Esophagus squamous epithelium (tissue), 5 donors: ENCODE results near the gene MAP7D3. TPM values are rescaled to one million over a fixed set of nuclear protein-coding genes. Genes with fewer than 3 reads are reported as not detected.
"Not testable (repeated sequence)": the region's sequence is repeated elsewhere in the genome, so short reads cannot be mapped to it uniquely, and the experiment has no call there.

Source experiments
- DNase-seq: peaks from one replicate; lab custom pipeline; 2025; lab: John Stamatoyannopoulos, UW
- H3K27ac ChIP-seq, 4 donors: fragments of 200-600 bp; sonication (generic); one replicate each; pipeline ENCODE4 v1.5.1; 2016 to 2019; ENCODE audit warnings: mild to moderate bottlenecking in 1 of 4
- H3K27me3 ChIP-seq, 4 donors: fragments of 200-600 bp; sonication (generic); 1 replicate in 3 of 4; 2 replicates in 1 of 4; pipeline versions ENCODE4 v1.5.1 to v1.6.0; 2017 to 2021; ENCODE audit warnings: antibody characterized with exemption in 1 of 4
- H3K36me3 ChIP-seq, 3 donors: fragments of 200-600 bp; sonication (generic); one replicate each; pipeline ENCODE4 v1.5.1; 2016 to 2019
- H3K4me1 ChIP-seq, 3 donors: fragments of 200-600 bp; sonication (generic); one replicate each; pipeline ENCODE4 v1.5.1; 2017 to 2019
- H3K4me3 ChIP-seq, 4 donors: fragments of 200-600 bp; sonication (generic); 1 replicate in 3 of 4; 2 replicates in 1 of 4; pipeline ENCODE4 v1.5.1; 2016 to 2019; ENCODE audit warnings: mild to moderate bottlenecking in 2 of 4, moderate library complexity in 1 of 4
- H3K9me3 ChIP-seq, 3 donors: fragments of 200-600 bp; sonication (generic); one replicate each; pipeline ENCODE4 v1.5.1; 2016 to 2019
- POLR2A ChIP-seq, 4 donors: fragments of 450-650 bp; IDR thresholded peaks; one replicate each; pipeline ENCODE4 v1.6.1; 2017; ENCODE audit warnings: antibody characterized with exemption in 4 of 4, mild to moderate bottlenecking in 4 of 4, moderate library complexity in 3 of 4
- WGBS, 2 donors: methylation state at CpG; one replicate each; pipeline ENCODE4 v1.1.5; 2018; 5-methylcytosine and 5-hydroxymethylcytosine counted together
- intact Hi-C: fragments of 100-400 bp; cut with DNase I; formaldehyde crosslinking; loops from one replicate; pipeline ENCODE4 v1.15.0; 2022
- total RNA-seq, 4 donors: library from RNA; depleted of rRNA; stranded (reverse); fragments of >200 nt; gene quantifications; one replicate each; pipeline ENCODE4 v1.1.0, GENCODE V29; 2016
- TF ChIP-seq, protein P1 (sequence below), 6 experiments: fragments of 450-650 bp in 4 of 6; fragments of 200-600 bp in 2 of 6; sonication (generic) in 2 of 6; IDR thresholded peaks; one replicate each; pipeline ENCODE4 v1.5.1; 2016 to 2019; ENCODE audit warnings: antibody characterized with exemption in 6 of 6, mild to moderate bottlenecking in 4 of 6, moderate library complexity in 4 of 6
- donor health status: DM: yes; HTN: yes; CAD: no.

The MAP7D3 gene
- total RNA-seq, 4 donors from 2014 or later, result 1.3 to 11.8 (median 6.4) TPM

GRCh38 chrX:136168929-136169735, 82.1 kb downstream of the MAP7D3 start:
- no peak for DNase-seq

GRCh38 chrX:136167989-136168388, 83.2 kb downstream of the MAP7D3 start:
- not testable (repeated sequence) for H3K4me3 ChIP-seq, DNase-seq, H3K27me3 ChIP-seq, H3K36me3 ChIP-seq, H3K9me3 ChIP-seq
- peaks cover 0 to 11% (median 6%) of the 10 kb centered on the region in 3 donors for H3K4me1 ChIP-seq
- peak overlapping the region in 3 of 4 donors; percentile 80 to 90 (median 89) for H3K27ac ChIP-seq
- 70 to 81% methylated on average over 2 to 6 of the region's 6 CpGs for WGBS, 2 donors
- intact Hi-C loops, result loop anchor here (10.0 kb wide), 1 partner anchor 143 kb away; no protein-coding TSS in a partner anchor

More at GRCh38 chrX:136168929-136169735, 82.1 kb downstream of the MAP7D3 start:
- intact Hi-C loops, result loop anchor here (10.0 kb wide), 1 partner anchor 144 kb away; no protein-coding TSS in a partner anchor
- WGBS, 2 donors, result 37% methylated on average over 5 to 9 of the region's 17 CpGs
- peak overlapping the region in 1 of 4 donors; percentile 19 for H3K4me3 ChIP-seq
- H3K27ac ChIP-seq, result peak overlapping the region; percentile 14 to 90 (median 84)
- H3K9me3 ChIP-seq, result no peaks in the 10 kb centered on the region
- no peak for TF ChIP-seq POLR2A (IDR thresholded peaks at IDR 0.05)
- TF ChIP-seq, protein P1, sequence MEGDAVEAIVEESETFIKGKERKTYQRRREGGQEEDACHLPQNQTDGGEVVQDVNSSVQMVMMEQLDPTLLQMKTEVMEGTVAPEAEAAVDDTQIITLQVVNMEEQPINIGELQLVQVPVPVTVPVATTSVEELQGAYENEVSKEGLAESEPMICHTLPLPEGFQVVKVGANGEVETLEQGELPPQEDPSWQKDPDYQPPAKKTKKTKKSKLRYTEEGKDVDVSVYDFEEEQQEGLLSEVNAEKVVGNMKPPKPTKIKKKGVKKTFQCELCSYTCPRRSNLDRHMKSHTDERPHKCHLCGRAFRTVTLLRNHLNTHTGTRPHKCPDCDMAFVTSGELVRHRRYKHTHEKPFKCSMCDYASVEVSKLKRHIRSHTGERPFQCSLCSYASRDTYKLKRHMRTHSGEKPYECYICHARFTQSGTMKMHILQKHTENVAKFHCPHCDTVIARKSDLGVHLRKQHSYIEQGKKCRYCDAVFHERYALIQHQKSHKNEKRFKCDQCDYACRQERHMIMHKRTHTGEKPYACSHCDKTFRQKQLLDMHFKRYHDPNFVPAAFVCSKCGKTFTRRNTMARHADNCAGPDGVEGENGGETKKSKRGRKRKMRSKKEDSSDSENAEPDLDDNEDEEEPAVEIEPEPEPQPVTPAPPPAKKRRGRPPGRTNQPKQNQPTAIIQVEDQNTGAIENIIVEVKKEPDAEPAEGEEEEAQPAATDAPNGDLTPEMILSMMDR (IDR thresholded peaks at IDR 0.05), result no peak
- no peaks in the 10 kb centered on the region for H3K27me3 ChIP-seq
- H3K36me3 ChIP-seq, result no peaks in the 10 kb centered on the region
- peaks cover 0 to 11% (median 6%) of the 10 kb centered on the region in 3 donors for H3K4me1 ChIP-seq

DNA sequence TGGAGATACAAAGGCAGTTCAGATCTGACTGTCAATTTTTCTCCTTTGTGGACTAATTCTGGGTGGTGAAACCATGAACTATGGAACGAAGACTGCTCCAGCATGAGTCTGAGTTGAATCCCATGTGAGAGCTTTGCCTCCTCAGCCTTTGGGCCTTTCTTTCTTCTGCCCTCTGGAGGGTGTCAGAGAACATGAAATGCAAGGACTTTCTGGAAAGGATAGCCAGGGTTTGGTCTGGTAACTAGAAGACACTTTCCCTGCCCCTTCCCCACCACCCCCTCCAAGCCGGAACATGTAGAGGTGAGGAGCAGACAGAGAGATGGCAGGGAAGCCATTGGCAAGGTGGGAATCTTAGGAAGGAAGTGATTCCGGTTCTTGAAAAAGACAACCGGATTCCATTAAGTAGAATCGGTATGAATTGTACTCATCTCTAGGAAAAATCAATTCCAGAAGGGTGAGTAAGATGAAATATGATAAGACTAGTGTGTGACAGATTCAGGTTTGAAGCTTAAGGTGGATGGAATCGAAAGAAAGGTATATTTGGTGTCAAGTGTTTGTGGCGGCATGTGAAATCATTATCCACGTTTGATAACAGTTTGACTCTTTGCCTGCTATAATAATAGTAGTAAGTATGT, 84.9 kb downstream of the MAP7D3 start:
- intact Hi-C loops, result loop anchor here (10.0 kb wide), 1 partner anchor 142 kb away; no protein-coding TSS in a partner anchor
- Histone ChIP-seq H3K9me3 (no peaks in the 10 kb centered on the region), H3K27me3 (no peaks in the 10 kb centered on the region), H3K4me3 (peak overlapping the region in 1 of 4 donors; percentile 27), H3K36me3 (no peaks in the 10 kb centered on the region), H3K4me1 (peaks cover 0 to 15% (median 14%) of the 10 kb centered on the region in 3 donors), H3K27ac (peak overlapping the region in 3 of 4 donors; percentile 80 to 90 (median 89))
- 63% methylated on average over 5 to 8 of the region's 8 CpGs for WGBS, 2 donors
- no peak for TF ChIP-seq POLR2A (IDR thresholded peaks at IDR 0.05)
- TF ChIP-seq, protein P1 (IDR thresholded peaks at IDR 0.05), result peak in 2 of 6 experiments; percentile 14 to 19
- no peak for DNase-seq

DNA sequence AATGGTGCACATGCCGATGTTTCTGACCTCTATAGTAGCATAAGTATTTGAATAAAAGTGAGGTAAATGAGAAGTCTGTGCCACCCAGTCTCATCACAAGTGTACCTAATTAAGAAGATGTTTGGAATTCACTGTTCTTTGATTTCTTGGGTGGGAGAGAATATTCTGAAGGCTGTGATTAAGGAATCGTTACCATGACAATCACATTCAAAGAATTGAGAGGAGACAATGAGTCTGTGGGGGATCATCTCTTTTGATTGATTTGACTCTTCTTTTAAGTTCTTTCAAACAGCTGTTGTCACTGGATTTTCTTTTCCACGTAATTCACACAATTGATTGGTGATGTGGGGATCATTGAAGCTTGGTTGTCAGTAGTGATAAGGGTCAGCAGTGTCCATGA, 85.8 kb downstream of the MAP7D3 start:
- H3K9me3 ChIP-seq, result no peaks in the 10 kb centered on the region
- peaks cover 0 to 14% (median 11%) of the 10 kb centered on the region in 3 donors for H3K4me1 ChIP-seq
- no peak overlapping the region for H3K4me3 ChIP-seq
- no peak for DNase-seq
- H3K27ac ChIP-seq, result peak overlapping the region in 3 of 4 donors; percentile 80 to 90 (median 89)
- TF ChIP-seq, protein P1 (IDR thresholded peaks at IDR 0.05), result no peak
- TF ChIP-seq POLR2A (IDR thresholded peaks at IDR 0.05), result no peak
- H3K27me3 ChIP-seq, result no peaks in the 10 kb centered on the region
- WGBS, 2 donors, result 40 to 49% methylated on average over 3 of the region's 3 CpGs
- intact Hi-C loops, result loop anchor here (10.0 kb wide), 1 partner anchor 141 kb away; no protein-coding TSS in a partner anchor
- H3K36me3 ChIP-seq, result no peaks in the 10 kb centered on the region

DNA sequence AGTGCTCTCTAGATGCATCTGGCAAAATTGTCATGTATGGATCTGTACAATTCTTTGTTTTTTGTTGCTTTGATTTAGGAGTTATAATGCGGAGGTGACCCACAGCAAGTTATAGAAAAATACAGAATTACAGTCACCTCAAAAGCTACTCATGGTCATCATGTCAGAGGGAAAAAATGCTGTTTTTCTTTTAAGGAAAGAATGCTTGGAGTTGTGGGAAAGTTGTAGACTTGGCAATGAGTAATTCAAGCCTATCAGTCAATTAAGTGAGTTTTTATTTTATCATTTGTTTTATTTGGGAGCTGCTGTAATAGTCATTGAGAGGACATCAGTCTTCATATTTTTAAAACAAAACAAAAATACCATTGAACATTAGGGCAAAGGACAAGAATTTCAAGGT, 87.5 kb downstream of the MAP7D3 start:
- peak overlapping the region in 3 of 4 donors; percentile 69 to 90 (median 82) for H3K27ac ChIP-seq
- no peaks in the 10 kb centered on the region for H3K36me3 ChIP-seq
- WGBS, 2 donors, result 60 to 91% methylated on average over 1 of the region's 1 CpG
- DNase-seq, result no peak
- TF ChIP-seq, protein P1 (IDR thresholded peaks at IDR 0.05), result no peak
- TF ChIP-seq POLR2A (IDR thresholded peaks at IDR 0.05), result no peak
- intact Hi-C loops, result loop anchor here (10.0 kb wide), 1 partner anchor 139 kb away; no protein-coding TSS in a partner anchor
- H3K4me1 ChIP-seq, result peaks cover 0 to 10% (median 4%) of the 10 kb centered on the region in 3 donors
- no peak overlapping the region for H3K4me3 ChIP-seq
- H3K9me3 ChIP-seq, result no peaks in the 10 kb centered on the region
- H3K27me3 ChIP-seq, result no peaks in the 10 kb centered on the region

Other genes with a start within 250 kb of the MAP7D3 start
- gene FHL1, start 103.9 kb downstream of the MAP7D3 start, total RNA-seq, result 100 to 1,000 TPM in 2 of 4 donors, 10 to 100 TPM in 2; 17.1 to 509 (median 70.4) TPM
- under 1 TPM in 1 of 4 donors, not detected in 3; 0.19 TPM for gene ADGRG4, start 49.6 kb upstream of the MAP7D3 start, total RNA-seq
- not detected for gene BRS3, start 236.5 kb upstream of the MAP7D3 start, total RNA-seq
- gene HTATSF1, start 246.2 kb upstream of the MAP7D3 start, total RNA-seq, result 10 to 100 TPM; 23.5 to 46.9 (median 41.9) TPM